HG02678 (cell line): Measurements from ENCODE around the gene PDGFRB.

ENCODE experiments used
- ATAC-seq: cut with Tn5 transposase; IDR thresholded peaks from one replicate; pipeline ENCODE4 v1.9.1; 2021; ENCODE audit warnings: mild to moderate bottlenecking, moderate library complexity; ENCODE audit not compliant: unreplicated experiment

The PDGFRB gene

GRCh38 chr5:150118561-150119229 is 37.0 kb downstream of the PDGFRB start:
- ATAC-seq, result no peak

- no peak for ATAC-seq
These were observed 37.6 kb downstream of the PDGFRB start for GRCh38 chr5:150117945-150118560.

DNA sequence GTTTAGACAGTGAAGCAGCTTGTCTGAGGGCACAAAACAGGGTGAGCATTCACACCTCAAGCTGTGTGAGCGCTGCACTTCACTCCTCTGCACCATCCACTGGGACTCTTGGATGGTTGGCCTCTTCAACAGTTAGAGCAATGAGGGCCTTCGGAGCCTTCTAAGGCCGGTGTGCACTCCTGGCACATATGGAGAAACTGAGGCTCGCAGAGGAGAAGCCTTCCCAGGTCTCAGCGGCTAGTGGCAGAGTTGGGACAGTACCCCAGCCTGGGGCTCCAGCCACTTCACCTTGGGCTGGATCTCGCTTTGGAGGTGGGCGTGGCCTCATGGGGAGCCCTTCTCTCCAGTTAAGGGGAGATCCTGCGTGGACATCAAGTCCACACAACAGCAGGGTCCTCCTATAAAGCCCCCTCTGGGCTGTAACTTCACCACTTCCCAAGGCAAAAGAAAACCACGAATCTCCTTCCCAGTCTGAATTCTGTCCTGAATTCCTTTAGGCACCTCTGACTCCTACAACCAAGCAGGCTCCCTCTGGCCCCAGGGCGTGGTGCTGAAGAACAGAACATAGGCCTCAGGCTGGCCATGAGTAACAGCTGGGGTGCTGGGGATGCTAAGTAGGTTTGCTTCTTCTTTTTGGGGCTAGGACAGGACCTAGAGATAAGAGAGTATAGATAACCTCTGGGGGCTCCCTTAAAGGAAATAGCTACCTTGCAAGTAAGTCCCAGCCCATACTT is 38.8 kb downstream of the PDGFRB start:
- no peak for ATAC-seq

GRCh38 chr5:150114773-150115408 is 40.8 kb downstream of the PDGFRB start:
- no peak for ATAC-seq

DNA sequence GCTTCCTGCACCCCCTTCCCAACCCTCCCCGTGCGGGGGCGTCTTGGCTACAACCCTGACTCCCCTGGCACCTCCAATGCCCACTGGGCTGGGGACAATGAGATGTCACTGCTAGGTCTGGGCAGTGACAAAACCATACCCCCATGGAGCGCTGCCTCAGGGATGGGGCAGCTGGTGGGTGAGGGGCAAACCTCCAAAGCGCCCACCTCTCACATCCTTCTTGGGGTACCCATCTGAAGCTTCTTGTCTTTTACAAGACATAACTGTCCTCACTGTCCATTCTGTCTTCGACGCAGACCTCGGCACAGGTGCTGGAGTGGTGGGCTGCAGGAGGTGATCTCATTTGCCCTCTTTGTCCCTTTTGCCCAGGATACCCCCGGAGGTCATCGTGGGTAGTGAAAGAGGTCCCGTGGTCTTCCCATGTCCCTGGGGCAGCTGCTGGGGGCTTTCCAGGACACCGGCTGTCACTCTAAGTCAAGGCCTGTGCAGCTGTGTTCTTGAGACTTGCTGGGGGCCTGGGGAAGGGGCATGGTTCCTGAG is 41.5 kb downstream of the PDGFRB start:
- no peak for ATAC-seq

DNA sequence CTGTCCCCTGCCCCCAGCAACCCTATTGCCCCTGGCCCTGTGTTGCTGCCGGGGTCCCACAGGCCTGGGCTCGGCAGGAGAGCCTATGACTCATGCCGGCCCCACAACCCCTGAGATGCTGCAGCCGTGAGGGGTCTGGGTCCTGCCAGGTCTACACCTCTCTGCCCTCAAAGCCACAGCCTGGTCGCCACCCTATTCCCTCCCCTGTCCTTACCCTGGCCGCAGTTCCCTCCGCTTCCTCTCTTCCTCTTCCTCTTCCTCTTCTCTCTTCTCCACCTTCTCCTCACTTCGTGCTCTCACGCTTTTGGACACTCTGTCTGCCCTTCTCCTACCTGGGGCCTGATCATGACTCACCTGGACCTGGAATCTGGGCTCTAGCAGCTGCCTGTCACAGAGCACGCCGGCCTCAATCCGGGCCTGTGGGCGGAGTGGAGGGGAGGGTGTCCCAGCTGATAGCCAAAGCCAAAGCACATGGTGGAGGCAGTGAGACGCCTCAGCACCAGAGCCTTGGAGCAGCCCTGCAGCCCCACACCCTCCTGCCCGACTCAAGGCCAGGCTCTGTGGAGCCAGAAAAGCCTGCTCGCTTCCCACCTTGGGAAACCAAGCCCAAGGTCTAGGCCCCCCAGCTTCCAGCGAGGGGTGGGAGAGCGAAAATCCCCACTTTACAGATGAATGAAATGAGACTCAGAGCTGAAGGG is 42.4 kb downstream of the PDGFRB start:
- no peak for ATAC-seq

DNA sequence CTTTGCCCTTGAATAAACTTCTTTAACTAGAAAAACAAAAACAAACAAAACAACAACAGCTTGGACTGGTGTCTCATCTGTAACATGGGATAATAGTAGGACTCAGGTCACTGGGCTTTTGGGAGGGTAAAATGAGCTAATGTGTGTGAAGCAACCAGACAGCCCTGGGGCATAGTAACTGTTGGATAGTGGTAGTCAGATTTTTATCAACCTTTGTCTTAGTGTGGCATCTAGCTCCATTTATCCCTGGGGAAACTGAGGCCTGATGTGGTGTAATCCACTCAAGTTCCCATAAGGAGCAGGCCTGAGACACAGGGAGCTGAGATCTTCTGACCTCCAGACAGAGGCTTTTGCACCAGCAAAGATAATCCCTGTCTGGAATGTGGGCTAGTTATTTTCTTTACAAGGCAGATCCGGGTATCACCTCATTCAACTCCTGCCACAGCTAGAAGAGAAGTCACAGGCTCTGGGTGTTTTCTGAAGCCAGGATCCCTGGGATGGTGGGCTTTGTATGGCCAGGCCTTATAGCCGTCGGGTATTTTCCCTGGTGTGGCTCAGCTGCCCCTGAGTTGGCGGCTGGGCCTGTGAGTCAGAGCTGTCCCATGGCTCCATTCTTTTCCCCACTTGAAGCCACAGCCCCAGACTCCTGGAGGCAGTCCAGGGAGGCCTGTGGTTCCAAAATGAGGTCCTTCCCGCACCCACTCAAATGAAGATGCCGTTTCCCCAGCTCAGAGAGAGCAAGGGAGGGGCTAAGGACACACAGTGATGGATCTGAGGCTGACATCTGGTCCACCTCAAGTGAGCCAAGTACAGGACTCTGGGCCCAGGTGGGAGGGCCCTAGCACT is 43.2 kb downstream of the PDGFRB start:
- ATAC-seq, result no peak

GRCh38 chr5:150111122-150111521 is 44.5 kb downstream of the PDGFRB start:
- ATAC-seq, result no peak

- no peak for ATAC-seq
These were observed 45.7 kb downstream of the PDGFRB start for GRCh38 chr5:150109921-150110320.

DNA sequence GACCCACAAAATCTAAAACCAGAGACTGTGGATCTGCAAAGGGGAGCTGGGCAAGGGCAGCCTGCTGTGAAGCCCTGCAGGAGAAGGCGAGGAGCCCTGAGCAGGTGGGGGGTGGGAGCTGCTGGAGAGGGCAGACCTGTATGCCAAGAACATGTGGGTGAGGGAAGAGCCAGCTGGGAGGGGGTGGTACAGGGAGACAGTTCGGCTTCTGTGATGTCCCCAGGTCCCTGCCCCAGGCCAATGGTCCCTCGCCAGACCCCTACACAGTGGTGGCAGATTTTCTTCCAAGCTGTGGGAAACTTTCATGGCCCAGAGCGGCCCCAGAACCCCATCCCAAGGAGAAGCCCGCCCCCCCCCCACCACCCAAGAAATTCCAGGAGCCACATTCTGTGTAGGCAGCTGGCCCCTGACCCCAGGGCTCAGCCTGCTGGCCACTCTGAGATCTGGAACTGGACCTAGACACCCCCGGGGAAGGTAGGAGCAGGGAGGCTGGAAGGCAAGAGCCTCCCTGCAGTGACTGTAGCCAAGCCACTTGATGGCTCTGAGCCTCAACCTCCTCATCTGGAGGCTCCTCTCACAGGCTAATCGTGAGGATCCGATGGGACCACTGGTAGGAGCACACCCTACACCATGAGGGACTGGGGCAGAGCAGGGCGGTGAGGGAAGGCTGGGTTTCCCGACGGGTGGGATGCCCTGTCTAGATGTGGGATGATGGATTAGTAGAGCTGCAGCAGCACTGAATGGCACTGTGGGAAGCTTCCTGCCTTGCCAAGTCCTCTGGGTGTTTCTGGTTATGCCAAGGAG is 46.7 kb downstream of the PDGFRB start:
- no peak for ATAC-seq

- ATAC-seq, result no peak
These were observed 47.7 kb downstream of the PDGFRB start for GRCh38 chr5:150107909-150108447.

DNA sequence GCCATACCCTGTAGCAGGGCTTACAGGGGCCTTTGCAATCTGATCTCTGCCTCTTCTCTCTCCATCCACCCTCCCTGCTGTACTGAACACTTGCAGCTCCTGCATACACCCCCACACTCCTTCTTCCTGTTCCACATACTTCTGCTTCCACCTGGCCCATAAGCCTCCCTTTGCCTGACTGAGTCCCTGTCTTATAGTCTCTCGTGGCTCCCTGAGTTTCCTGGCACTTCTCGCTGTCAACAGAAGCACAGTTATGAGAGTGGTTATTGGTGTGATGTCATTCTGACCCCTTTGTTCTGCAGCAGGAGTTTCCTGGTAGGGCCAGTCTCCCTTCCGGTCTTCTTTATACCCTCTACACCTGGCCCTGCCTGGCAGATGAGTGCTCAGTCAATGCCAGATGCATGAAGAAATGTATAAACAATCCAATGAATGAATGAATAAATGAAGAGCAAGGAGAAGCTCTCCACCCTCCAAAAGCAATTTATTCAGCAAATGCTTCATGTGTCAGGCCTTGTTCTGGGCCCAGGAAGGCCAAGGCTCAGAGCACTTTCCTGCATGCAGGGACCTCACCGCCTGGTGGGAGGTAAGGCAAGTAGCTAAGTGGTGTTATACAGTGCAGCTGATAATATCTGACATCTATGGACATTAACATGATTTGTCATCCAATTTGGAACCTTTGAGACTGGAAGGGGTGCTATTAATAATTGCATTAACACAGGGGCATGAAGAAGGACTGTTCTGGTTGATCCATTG is 48.8 kb downstream of the PDGFRB start:
- no peak for ATAC-seq

DNA sequence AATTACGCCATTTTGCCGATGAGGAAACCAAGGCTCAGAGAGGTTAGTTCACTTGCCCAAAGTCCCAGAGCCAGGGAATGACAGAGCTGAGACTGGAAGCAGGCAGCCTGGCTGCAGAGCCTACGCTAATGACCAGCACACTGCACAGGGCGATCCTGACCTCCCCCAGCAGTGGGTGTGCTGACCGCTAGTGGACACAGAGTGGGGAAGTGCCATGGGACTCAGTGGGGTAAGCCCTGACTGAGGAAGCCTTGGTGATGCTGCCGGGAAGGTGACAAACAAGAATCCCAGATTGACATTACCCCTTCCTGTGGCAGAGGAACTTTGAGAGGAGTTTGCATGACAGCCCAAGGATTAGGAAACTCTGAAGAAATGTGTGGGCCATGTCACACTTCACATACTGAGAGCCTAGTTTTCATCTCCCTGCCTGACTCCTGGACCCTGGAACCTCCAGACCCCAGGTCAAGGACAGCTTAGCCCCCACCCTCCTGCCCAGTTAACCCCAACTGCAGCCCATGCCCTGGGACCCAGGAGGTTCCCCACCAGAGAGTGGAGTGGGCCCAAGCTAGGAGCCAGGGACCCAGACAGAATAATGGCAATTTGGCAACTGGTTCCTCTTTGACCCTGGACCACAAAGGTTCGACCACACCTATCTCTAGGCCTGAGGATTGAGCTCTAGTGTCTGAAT is 49.6 kb downstream of the PDGFRB start:
- ATAC-seq, result no peak

GRCh38 chr5:150104550-150104870 is 51.1 kb downstream of the PDGFRB start:
- no peak for ATAC-seq

DNA sequence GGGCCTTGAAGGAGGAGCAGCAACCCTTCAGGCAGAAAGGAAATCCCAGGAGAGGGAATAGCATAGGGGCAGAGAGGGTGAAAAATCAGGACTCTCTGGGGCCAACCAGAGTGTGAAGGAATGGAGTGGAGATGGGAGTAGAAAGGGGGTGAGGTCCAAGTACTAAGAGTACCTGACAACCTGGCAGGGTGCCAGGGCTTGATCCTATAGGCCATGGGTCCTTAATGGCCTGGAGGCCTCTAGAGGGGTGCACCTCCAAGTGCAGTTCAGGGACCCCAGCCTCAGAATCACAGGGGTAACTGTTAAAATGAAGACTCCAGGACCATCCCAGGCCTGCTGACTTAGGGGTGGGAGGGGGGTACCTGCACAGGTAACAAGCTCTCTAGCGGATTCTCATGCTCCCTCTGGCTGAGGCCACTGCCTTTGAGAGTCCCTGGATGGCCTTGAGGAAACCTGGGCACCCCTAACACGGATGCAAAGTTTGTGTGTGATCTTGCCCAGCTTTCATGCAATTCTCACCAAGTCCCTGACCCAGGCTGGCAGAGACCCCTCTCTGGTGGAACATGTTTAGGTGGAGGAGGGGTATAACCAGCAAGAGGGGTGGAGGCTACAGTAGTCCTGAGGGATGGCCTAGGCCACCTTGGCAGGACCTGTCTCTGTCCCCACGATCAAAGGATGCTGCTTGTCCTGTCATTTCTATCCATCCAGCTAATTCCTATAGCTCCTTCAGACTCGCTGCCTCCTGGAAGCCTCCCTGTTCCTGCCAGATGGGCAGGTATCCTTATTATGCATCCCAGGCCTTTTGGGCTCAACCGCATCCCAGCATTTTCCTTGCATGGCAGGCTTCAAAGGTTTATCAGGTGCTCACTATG is 51.7 kb downstream of the PDGFRB start:
- no peak for ATAC-seq

DNA sequence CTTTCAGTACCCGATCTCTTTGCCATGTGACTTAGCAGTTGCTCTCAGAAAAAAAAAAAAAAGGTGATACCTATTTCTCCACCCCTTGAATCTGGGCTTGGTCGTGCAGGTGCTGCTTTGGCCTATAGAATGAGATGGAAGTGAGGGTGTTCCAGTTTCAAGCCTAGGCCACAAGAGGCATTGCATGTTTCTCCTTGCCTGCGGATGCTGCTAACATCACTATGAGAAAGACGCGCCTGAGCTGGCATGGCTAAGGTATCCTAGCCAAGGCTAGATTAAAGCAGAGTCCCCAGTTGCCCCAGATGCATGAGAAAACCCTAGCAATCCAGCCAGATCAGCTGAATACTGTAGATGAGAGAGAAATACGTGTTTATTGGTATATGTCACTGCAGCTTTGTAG is 54.6 kb downstream of the PDGFRB start:
- no peak for ATAC-seq

DNA sequence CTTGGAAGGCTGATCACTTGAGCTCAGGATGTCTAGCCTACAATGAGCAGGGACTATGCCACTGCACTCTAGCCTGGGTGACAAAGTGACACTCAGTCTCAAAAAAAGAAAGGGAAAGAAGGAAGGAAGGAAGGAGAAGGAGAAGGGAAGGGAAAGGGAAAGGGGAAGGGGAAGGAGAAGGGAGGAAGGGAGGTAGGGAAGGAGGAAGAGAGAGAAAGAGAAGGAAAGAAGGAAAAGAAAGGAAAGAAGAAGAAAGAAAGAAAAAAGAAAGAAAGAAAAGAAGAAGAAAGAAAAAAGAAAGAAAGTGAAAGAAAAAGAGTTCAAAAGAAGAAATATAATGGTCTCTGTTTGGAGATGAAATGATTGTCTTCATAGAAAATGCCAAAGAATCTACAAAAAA is 58.5 kb downstream of the PDGFRB start:
- ATAC-seq, result no peak
